Ramos (cell line): ENCODE data around the gene IPO7.

ENCODE experiments used
- in situ Hi-C: fragments of 300-500 bp; cut with MboI; formaldehyde crosslinking; loops from one replicate; pipeline ENCODE4 v1.14.3; 2022; ENCODE audit warnings: low sequenced_read_pairs; ENCODE audit not compliant: unreplicated experiment

Gene IPO7

DNA sequence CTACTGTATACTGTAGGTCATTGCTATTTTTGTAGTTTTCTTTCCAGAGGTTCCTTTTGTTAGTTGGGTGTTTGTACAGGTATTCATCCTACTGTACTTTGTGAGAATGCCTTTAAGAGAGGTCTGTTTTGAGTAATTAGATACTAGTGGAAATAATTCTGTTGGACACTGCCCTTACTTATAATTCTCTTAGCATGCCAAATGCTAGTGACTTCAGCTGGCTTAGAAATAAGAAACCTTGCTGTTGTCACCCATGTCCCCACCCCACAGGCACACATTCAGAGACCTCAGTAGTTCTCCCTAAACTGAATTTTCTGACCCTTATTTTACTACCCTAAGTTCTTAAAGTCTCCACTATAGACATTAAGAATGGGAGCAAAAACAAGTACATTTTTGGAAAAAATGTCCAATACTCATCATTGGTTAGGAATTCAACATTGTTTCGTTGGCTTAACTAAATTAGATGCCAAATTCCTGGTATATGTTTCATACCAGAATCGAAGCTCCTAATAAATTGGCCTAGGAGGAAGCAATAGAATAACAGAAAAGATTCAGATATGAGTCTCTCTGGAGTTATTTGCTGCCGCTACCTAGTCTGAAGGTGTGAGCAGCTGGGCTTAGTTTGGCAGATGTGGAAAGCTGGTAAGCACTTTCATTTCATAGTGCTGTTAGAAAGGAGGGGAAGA, 104.8 kb downstream of the IPO7 start:
- in situ Hi-C loops, result no loop called here

DNA sequence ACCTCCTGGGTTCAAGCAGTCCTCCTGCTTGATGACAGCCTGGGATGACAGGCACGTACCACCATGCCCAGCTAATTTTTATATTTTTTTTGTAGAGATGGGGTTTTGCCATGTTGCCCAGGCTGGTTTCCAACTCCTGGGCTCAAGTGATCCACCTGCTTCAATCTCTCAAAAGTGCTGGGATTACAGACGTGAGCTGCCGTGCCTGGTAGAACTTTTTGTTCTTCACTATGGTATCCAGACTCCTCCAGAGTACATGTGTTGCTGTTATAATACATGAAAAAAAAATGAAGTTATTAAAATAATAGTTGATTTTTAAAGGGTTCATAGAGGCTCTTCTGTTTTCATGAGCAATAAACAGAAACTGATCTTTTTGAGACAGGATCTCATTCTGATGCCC, 105.9 kb downstream of the IPO7 start:
- in situ Hi-C loops, result no loop called here

DNA sequence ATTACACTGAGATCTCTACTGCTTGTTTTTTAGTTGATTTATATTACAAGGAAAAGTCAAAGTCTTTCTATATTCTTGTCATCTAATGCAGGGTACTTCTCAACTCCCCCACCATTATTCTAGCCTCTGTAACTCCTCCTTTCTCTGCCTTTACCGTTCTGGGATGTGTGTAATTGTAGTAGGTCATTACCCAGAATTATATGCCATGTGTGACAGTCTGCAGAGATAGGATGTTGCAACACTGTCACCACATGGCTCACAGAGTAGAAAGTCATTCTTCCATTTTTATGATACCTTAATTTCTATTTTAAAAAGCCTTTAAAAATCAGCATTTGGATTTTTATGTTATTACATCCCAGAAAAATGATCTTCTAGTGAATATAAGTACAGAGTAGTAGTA, 109.0 kb downstream of the IPO7 start:
- in situ Hi-C loops, result no loop called here

DNA sequence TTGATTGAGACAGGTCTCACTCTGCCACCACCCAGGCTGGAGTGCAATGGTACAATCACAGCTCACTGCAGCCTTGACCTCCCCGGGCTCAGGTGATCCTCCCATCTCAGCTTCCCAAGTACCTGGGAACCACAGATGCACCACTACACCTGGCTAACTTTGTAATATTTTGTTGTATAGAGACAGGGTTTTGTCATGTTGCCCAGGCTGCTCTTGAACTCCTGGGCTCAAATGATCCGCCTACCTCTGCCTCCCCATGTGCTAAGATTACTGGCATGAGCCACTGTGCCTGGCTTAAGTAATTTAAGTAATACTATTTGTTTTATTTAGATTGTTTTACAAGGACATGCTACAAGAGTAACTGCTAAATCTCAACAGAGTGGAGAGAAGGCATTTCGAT, 109.9 kb downstream of the IPO7 start:
- in situ Hi-C loops, result no loop called here

DNA sequence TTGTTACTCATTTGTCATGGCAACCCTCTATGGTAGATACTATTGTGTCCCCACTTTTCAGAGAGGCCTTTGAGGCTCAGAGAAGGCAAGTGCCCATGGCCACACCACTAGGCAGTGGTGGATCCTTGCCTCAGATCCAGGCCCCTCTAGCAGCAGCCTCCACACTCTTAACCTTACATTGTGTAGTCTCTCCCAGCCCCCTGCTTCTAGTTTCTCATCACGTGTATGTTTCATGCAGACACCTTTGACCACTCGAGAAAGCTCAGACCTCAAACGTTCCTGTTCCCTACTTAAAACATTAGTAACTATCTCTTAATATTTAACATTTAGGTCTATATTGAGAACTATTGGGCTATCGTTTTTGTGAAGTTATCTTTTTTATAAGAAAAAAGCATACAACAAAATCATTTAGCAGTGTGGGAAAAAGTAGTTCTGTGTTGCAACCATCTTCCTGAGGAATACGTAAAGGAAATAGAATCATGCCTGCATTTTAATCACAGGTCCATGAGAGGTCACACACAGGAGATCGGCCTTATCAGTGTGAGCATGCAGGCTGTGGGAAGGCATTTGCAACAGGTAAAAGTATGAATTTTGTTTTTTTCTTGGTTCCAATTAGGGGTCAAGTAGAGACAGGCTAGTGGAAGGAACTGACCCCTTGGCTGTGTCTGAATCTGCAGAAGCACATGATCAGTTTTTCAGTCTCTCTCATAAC, 111.5 kb downstream of the IPO7 start:
- in situ Hi-C loops, result no loop called here
